ENCODE results near the gene CCDC38.
"Not testable (repeated sequence)": the region's sequence is repeated elsewhere in the genome, so short reads cannot be mapped to it uniquely, and the experiment has no call there.

The CCDC38 gene

DNA sequence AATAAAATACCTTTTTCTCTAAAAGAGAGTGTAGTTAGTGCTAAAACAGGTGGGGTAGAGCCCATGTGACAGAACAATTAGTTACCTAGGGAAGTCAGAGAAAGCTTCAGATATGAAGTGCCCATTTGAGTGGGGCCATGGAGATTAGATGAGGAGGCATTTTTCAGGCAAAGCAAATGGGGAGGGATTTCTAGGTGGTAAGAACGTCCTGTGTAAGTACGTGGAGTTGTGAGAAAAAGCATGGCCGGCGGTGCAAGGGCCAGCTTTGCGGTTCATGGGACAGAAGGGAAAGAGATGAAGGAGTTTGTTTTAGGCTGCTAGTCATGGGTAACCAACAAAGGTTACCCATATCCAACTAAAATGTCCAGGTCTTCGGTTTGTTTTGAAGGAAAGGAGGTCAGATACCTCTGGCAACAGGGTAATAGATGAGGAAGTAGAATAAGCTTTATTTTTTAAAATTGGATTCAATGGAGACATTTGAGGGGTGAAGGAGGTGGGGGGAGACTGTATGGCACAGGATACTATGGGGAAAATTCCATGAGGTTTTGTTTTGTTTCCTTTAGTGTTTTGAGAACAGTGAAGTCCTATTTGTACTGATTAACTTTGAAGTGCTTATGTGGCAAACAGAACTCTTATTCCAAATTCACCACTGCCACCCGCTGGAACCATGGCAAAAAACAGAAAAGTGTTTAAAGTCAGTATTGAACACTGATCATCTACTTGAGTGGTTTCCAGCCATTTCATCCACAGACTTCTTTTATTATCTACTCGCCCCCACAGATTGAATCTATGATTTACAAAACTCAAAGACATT lies 93.6 kb downstream of the CCDC38 start:
- no peaks in the 10 kb centered on the region for H3K4me1 ChIP-seq (ENCODE audit: control insufficient read depth, insufficient read depth, low read length, poor library complexity, severe bottlenecking)
- no peaks in the 10 kb centered on the region for H3K27me3 ChIP-seq (replicated peaks; ENCODE audit: control insufficient read depth, insufficient read depth, low read length, poor library complexity, severe bottlenecking)
- H3K27ac ChIP-seq (ENCODE audit: insufficient read depth, low read length, poor library complexity, severe bottlenecking): no peak overlapping the region
- H3K36me3 ChIP-seq (ENCODE audit: control insufficient read depth, insufficient read depth, low read length): no peaks in the 10 kb centered on the region
- no peak overlapping the region for H3K4me3 ChIP-seq (ENCODE audit: insufficient read depth, low read depth, low read length, poor library complexity, severe bottlenecking)
- no peak for DNase-seq
- no peaks in the 10 kb centered on the region for H3K9me3 ChIP-seq (ENCODE audit: control insufficient read depth, low read length)

GRCh38 chr12:95842426-95842825 lies 100.0 kb downstream of the CCDC38 start:
- H3K9me3 ChIP-seq (ENCODE audit: control insufficient read depth, low read length); H3K27me3 ChIP-seq (replicated peaks; ENCODE audit: control insufficient read depth, insufficient read depth, low read length, poor library complexity, severe bottlenecking); H3K4me3 ChIP-seq (ENCODE audit: insufficient read depth, low read depth, low read length, poor library complexity, severe bottlenecking); H3K4me1 ChIP-seq (ENCODE audit: control insufficient read depth, insufficient read depth, low read length, poor library complexity, severe bottlenecking); DNase-seq; H3K36me3 ChIP-seq (ENCODE audit: control insufficient read depth, insufficient read depth, low read length); H3K27ac ChIP-seq (ENCODE audit: insufficient read depth, low read length, poor library complexity, severe bottlenecking): not testable (repeated sequence)

GRCh38 chr12:95838125-95838524 lies 104.3 kb downstream of the CCDC38 start:
- Histone ChIP-seq H3K27me3 (replicated peaks; ENCODE audit: control insufficient read depth, insufficient read depth, low read length, poor library complexity, severe bottlenecking) (no peaks in the 10 kb centered on the region), H3K4me1 (ENCODE audit: control insufficient read depth, insufficient read depth, low read length, poor library complexity, severe bottlenecking) (no peaks in the 10 kb centered on the region), H3K4me3 (ENCODE audit: insufficient read depth, low read depth, low read length, poor library complexity, severe bottlenecking) (no peak overlapping the region), H3K9me3 (ENCODE audit: control insufficient read depth, low read length) (no peaks in the 10 kb centered on the region), H3K36me3 (ENCODE audit: control insufficient read depth, insufficient read depth, low read length) (no peaks in the 10 kb centered on the region), H3K27ac (ENCODE audit: insufficient read depth, low read length, poor library complexity, severe bottlenecking) (no peak overlapping the region)
- DNase-seq: no peak

DNA sequence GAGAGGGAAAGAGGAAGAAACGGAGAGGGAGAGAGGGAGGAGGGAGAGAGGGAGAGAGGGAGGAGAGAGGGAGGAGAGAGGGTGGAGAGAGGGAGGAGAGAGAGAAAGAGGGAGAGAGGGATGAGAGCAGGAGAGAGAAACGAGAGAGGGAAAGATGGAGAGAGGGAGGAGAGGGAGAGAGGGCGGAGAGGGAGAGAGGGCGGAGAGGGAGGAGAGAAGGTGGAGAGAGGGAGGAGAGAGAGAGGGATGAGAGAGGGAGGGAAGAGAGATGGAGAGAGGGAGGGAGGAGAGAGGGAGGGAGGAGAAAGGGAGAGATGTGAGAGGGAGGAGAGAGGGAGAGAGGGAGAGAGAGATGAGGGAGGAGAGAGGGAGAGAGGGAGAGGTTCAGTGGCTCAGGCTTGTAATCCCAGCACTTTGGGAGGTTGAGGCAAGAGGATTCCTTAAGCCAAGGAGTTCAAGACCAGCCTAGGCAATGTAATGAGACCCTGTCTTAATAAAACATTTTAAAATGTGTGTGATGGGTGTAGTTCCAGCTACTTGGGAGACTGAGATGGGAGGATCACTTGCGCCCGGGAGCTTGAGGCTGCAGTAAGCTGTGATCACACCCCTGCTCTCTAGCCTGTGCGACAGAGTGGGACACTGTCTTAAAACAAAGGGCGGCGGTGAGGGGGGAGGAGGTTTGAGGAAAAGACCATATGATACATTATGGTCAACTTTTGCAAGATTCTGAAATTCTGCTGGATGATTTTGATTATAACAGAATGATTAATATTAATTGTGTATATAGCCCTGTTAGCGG lies 105.0 kb downstream of the CCDC38 start:
- no peaks in the 10 kb centered on the region for H3K27me3 ChIP-seq (replicated peaks; ENCODE audit: control insufficient read depth, insufficient read depth, low read length, poor library complexity, severe bottlenecking)
- H3K27ac ChIP-seq (ENCODE audit: insufficient read depth, low read length, poor library complexity, severe bottlenecking): no peak overlapping the region
- H3K9me3 ChIP-seq (ENCODE audit: control insufficient read depth, low read length): no peaks in the 10 kb centered on the region
- no peaks in the 10 kb centered on the region for H3K36me3 ChIP-seq (ENCODE audit: control insufficient read depth, insufficient read depth, low read length)
- DNase-seq: no peak
- H3K4me3 ChIP-seq (ENCODE audit: insufficient read depth, low read depth, low read length, poor library complexity, severe bottlenecking): no peak overlapping the region
- no peaks in the 10 kb centered on the region for H3K4me1 ChIP-seq (ENCODE audit: control insufficient read depth, insufficient read depth, low read length, poor library complexity, severe bottlenecking)

- Histone ChIP-seq H3K9me3 (ENCODE audit: control insufficient read depth, low read length) (no peaks in the 10 kb centered on the region), H3K27ac (ENCODE audit: insufficient read depth, low read length, poor library complexity, severe bottlenecking) (no peak overlapping the region), H3K4me3 (ENCODE audit: insufficient read depth, low read depth, low read length, poor library complexity, severe bottlenecking) (no peak overlapping the region), H3K27me3 (replicated peaks; ENCODE audit: control insufficient read depth, insufficient read depth, low read length, poor library complexity, severe bottlenecking) (no peaks in the 10 kb centered on the region), H3K4me1 (ENCODE audit: control insufficient read depth, insufficient read depth, low read length, poor library complexity, severe bottlenecking) (no peaks in the 10 kb centered on the region), H3K36me3 (ENCODE audit: control insufficient read depth, insufficient read depth, low read length) (no peaks in the 10 kb centered on the region)
- DNase-seq: no peak
Observed at GRCh38 chr12:95836630-95837239, 105.7 kb downstream of the CCDC38 start.

- H3K36me3 ChIP-seq (ENCODE audit: control insufficient read depth, insufficient read depth, low read length): no peaks in the 10 kb centered on the region
- DNase-seq: no peak
- H3K27me3 ChIP-seq (replicated peaks; ENCODE audit: control insufficient read depth, insufficient read depth, low read length, poor library complexity, severe bottlenecking): no peaks in the 10 kb centered on the region
- no peak overlapping the region for H3K4me3 ChIP-seq (ENCODE audit: insufficient read depth, low read depth, low read length, poor library complexity, severe bottlenecking)
- H3K27ac ChIP-seq (ENCODE audit: insufficient read depth, low read length, poor library complexity, severe bottlenecking): no peak overlapping the region
- no peaks in the 10 kb centered on the region for H3K4me1 ChIP-seq (ENCODE audit: control insufficient read depth, insufficient read depth, low read length, poor library complexity, severe bottlenecking)
- no peaks in the 10 kb centered on the region for H3K9me3 ChIP-seq (ENCODE audit: control insufficient read depth, low read length)
Observed at GRCh38 chr12:95836185-95836609, 106.2 kb downstream of the CCDC38 start.

- Histone ChIP-seq H3K4me1 (ENCODE audit: control insufficient read depth, insufficient read depth, low read length, poor library complexity, severe bottlenecking) (no peaks in the 10 kb centered on the region), H3K9me3 (ENCODE audit: control insufficient read depth, low read length) (no peaks in the 10 kb centered on the region), H3K36me3 (ENCODE audit: control insufficient read depth, insufficient read depth, low read length) (no peaks in the 10 kb centered on the region), H3K27me3 (replicated peaks; ENCODE audit: control insufficient read depth, insufficient read depth, low read length, poor library complexity, severe bottlenecking) (no peaks in the 10 kb centered on the region), H3K4me3 (ENCODE audit: insufficient read depth, low read depth, low read length, poor library complexity, severe bottlenecking) (no peak overlapping the region), H3K27ac (ENCODE audit: insufficient read depth, low read length, poor library complexity, severe bottlenecking) (no peak overlapping the region)
- no peak for DNase-seq
Observed at GRCh38 chr12:95834572-95834971, 107.8 kb downstream of the CCDC38 start.

DNA sequence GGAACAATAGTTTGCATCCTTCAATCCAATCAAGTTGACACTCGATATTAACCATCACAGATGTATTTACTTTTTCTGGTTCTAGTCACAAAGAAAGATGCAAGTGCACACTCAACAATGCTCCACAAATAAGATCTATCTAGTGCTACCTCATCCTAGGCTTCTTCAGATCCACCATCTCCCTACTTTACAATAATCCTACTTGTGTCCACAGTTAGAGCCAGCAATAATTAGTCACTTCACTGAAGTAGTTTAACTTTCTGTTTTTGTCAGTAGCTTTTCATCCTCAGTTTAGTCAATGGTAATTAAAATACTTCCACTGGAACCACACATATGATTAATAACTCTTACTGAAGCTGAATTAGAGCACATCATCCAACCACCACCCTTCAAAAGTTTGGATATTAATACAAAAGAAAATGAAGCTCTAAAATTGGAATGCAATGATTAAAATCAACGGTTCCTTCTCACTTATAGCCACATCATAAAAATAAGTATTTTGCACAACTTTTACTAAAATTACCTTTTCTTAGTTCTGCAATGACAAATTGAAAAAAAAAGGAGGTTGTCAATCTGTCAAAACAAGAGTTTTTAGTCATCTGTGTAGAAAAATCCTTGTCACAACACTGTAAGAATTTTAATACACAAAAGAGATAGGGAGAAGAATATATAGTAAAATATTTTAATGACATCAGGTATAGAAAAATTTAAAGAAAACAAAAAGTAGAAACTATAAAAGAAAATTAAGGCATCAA lies 111.9 kb downstream of the CCDC38 start:
- Histone ChIP-seq H3K27ac (ENCODE audit: insufficient read depth, low read length, poor library complexity, severe bottlenecking) (no peak overlapping the region), H3K27me3 (replicated peaks; ENCODE audit: control insufficient read depth, insufficient read depth, low read length, poor library complexity, severe bottlenecking) (no peaks in the 10 kb centered on the region), H3K9me3 (ENCODE audit: control insufficient read depth, low read length) (no peaks in the 10 kb centered on the region), H3K36me3 (ENCODE audit: control insufficient read depth, insufficient read depth, low read length) (no peaks in the 10 kb centered on the region), H3K4me1 (ENCODE audit: control insufficient read depth, insufficient read depth, low read length, poor library complexity, severe bottlenecking) (no peaks in the 10 kb centered on the region), H3K4me3 (ENCODE audit: insufficient read depth, low read depth, low read length, poor library complexity, severe bottlenecking) (no peak overlapping the region)
- no peak for DNase-seq

- DNase-seq: no peak
- H3K27ac ChIP-seq (ENCODE audit: insufficient read depth, low read length, poor library complexity, severe bottlenecking): no peak overlapping the region
- no peaks in the 10 kb centered on the region for H3K9me3 ChIP-seq (ENCODE audit: control insufficient read depth, low read length)
- no peaks in the 10 kb centered on the region for H3K4me1 ChIP-seq (ENCODE audit: control insufficient read depth, insufficient read depth, low read length, poor library complexity, severe bottlenecking)
- H3K36me3 ChIP-seq (ENCODE audit: control insufficient read depth, insufficient read depth, low read length): no peaks in the 10 kb centered on the region
- H3K4me3 ChIP-seq (ENCODE audit: insufficient read depth, low read depth, low read length, poor library complexity, severe bottlenecking): no peak overlapping the region
- no peaks in the 10 kb centered on the region for H3K27me3 ChIP-seq (replicated peaks; ENCODE audit: control insufficient read depth, insufficient read depth, low read length, poor library complexity, severe bottlenecking)
Observed at GRCh38 chr12:95829395-95829794, 113.0 kb downstream of the CCDC38 start.
